Spleen (tissue), 11 donors: ENCODE results near the gene MSI2. TPM values are rescaled to one million over a fixed set of nuclear protein-coding genes. Genes with fewer than 3 reads are reported as not detected.

Experiments
- DNase-seq: peaks from one replicate; pipeline ENCODE4 v3.0.0-alpha.2; 2020
- H3K27ac ChIP-seq, 8 donors: fragments of 200-600 bp; sonication (generic) in 7 of 8; 1 replicate in 4 of 8; 2 replicates in 4 of 8; pipeline versions ENCODE4 v1.5.0 to v1.8.0; 2016 to 2021; ENCODE audit warnings: inconsistent platforms in 4 of 8, mild to moderate bottlenecking in 4 of 8, moderate library complexity in 1 of 8
- H3K27me3 ChIP-seq, 7 donors: fragments of 200-600 bp; sonication (generic) in 6 of 7; replicated peaks in 1 of 7; 1 replicate in 4 of 7; 2 replicates in 3 of 7; pipeline versions ENCODE4 v1.5.0 to v1.8.0; 2016 to 2021; ENCODE audit warnings: inconsistent platforms in 3 of 7, mild to moderate bottlenecking in 1 of 7
- H3K36me3 ChIP-seq, 6 donors: fragments of 200-600 bp; sonication (generic) in 5 of 6; 1 replicate in 4 of 6; 2 replicates in 2 of 6; pipeline versions ENCODE4 v1.5.0 to v1.8.0; 2016 to 2021; ENCODE audit warnings: inconsistent platforms in 2 of 6
- H3K4me1 ChIP-seq, 6 donors: fragments of 200-600 bp; sonication (generic) in 5 of 6; 1 replicate in 3 of 6; 2 replicates in 3 of 6; pipeline versions ENCODE4 v1.5.0 to v1.8.0; 2016 to 2021; ENCODE audit warnings: inconsistent platforms in 3 of 6
- H3K4me3 ChIP-seq, 8 donors: fragments of 200-600 bp; sonication (generic) in 7 of 8; 1 replicate in 4 of 8; 2 replicates in 4 of 8; pipeline versions ENCODE4 v1.5.0 to v1.8.0; 2016 to 2021; ENCODE audit warnings: inconsistent platforms in 4 of 8, mild to moderate bottlenecking in 4 of 8, moderate library complexity in 2 of 8
- H3K9me3 ChIP-seq, 8 donors: fragments of 200-600 bp; sonication (generic) in 7 of 8; 1 replicate in 4 of 8; 2 replicates in 4 of 8; pipeline versions ENCODE4 v1.5.0 to v1.8.0; 2016 to 2021; ENCODE audit warnings: inconsistent platforms in 4 of 8
- POLR2A ChIP-seq, 3 donors: fragments of 450-650 bp; IDR thresholded peaks; one replicate each; pipeline ENCODE4 v1.5.1; 2017; ENCODE audit warnings: antibody characterized with exemption in 3 of 3, mild to moderate bottlenecking in 1 of 3
- POLR2AphosphoS5 ChIP-seq, 3 donors: sonication (generic); formaldehyde crosslinking; IDR thresholded peaks; one replicate each; pipeline ENCODE4 v1.5.1; 2017; ENCODE audit warnings: antibody characterized with exemption in 3 of 3
- whole genome bisulfite sequencing, 5 donors: extraction: QIAGEN DNeasy Blood & Tissue Kit in 3 of 5; methylation state at CpG; one replicate each; pipeline versions ENCODE4 v1.1.5 to v1.1.7; 2013 to 2018; 5-methylcytosine and 5-hydroxymethylcytosine counted together
- intact Hi-C: fragments of 100-400 bp; cut with DNase I; formaldehyde crosslinking; loops from one replicate; pipeline ENCODE4 v1.15.0; 2023; ENCODE audit warnings: low total_unique reads
- polyA plus RNA-seq, 3 donors: library from polyadenylated mRNA; stranded (reverse); fragments of 200-250 nt; gene quantifications; one replicate each; pipeline ENCODE4 v1.2.1, GENCODE V29; 2013
- total RNA-seq, 7 donors: library from RNA; depleted of rRNA in 3 of 7; stranded (reverse); fragments of >200 nt in 3 of 7; fragmentation: NEBNext Ultra II Directional in 4 of 7; extraction: Animal tissue kit (Norgen Biotek cat#: 25700) in 4 of 7; gene quantifications; one replicate each; pipeline versions ENCODE4 v1.1.0 to v1.2.1, GENCODE V29; 2016 to 2021
- TF ChIP-seq, protein P1 (sequence below), 11 experiments: fragments of 200-600 bp in 7 of 11; fragments of 450-650 bp in 4 of 11; sonication (generic) in 4 of 11; IDR thresholded peaks in 8 of 11; conservative IDR thresholded peaks in 3 of 11; 1 replicate in 7 of 11; 2 replicates in 4 of 11; pipeline versions ENCODE4 v1.4.0 to v1.8.0; 2016 to 2021; ENCODE audit warnings: antibody characterized with exemption in 11 of 11, inconsistent platforms in 4 of 11, mild to moderate bottlenecking in 1 of 11
- donor health status: healthy with polysubstance abuse.
- donor health status: DM: no; HTN: no; CAD: no; lungs with moderate emphysema.
- donor health status: DM: no; HTN: no; CAD: no.
- donor health status: Bipolar disorder and iron deficiency.
- donor health status: healthy.
- donor health status: DM: no; HTN: no; CAD: no.
- donor health status: DM: yes; HTN: yes; CAD: no.

Gene MSI2
- total and polyA plus RNA-seq, 10 donors, result 9.8 to 131 (median 64.7) TPM

DNA sequence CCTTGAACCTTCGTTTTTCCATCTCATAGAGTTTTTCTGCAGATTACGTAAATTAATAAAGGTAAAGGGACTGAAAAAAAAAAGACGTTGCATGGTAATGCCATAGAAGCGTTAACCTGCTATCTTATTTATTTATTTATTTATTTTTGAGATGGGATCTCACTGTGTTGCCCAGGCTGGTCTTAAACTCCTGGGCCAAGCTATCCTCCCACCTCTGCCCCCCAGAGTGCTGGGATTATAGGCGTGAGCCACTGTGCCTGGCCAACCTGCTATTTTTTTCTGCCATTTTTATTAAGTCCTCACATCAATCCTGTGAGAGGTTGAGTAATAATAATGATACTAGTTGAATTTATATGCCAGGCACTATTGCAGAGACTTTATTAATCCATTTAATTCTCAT lies 7.9 kb downstream of the MSI2 start:
- H3K27ac ChIP-seq, result no peak overlapping the region
- DNase-seq, result no peak
- no peaks in the 10 kb centered on the region for H3K27me3 ChIP-seq
- peaks cover 0 to 91% (median 39%) of the 10 kb centered on the region in 6 donors for H3K36me3 ChIP-seq
- H3K4me1 ChIP-seq, result peaks cover 2 to 53% (median 32%) of the 10 kb centered on the region in 6 donors
- intact Hi-C loops, result no loop called here
- WGBS, 5 donors, result 86 to 95% (median 94%) methylated on average over 5 of the region's 5 CpGs
- H3K9me3 ChIP-seq, result no peaks in the 10 kb centered on the region
- no peak for TF ChIP-seq POLR2A (IDR thresholded peaks at IDR 0.05)
- no peak for TF ChIP-seq POLR2AphosphoS5 (IDR thresholded peaks at IDR 0.05)
- TF ChIP-seq, protein P1, sequence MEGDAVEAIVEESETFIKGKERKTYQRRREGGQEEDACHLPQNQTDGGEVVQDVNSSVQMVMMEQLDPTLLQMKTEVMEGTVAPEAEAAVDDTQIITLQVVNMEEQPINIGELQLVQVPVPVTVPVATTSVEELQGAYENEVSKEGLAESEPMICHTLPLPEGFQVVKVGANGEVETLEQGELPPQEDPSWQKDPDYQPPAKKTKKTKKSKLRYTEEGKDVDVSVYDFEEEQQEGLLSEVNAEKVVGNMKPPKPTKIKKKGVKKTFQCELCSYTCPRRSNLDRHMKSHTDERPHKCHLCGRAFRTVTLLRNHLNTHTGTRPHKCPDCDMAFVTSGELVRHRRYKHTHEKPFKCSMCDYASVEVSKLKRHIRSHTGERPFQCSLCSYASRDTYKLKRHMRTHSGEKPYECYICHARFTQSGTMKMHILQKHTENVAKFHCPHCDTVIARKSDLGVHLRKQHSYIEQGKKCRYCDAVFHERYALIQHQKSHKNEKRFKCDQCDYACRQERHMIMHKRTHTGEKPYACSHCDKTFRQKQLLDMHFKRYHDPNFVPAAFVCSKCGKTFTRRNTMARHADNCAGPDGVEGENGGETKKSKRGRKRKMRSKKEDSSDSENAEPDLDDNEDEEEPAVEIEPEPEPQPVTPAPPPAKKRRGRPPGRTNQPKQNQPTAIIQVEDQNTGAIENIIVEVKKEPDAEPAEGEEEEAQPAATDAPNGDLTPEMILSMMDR (IDR thresholded peaks at IDR 0.05 in 8 of 11, conservative IDR thresholded peaks at IDR 0.05 in 3 of 11), result no peak
- H3K4me3 ChIP-seq, result no peak overlapping the region

GRCh38 chr17:57264776-57265175 lies 8.5 kb downstream of the MSI2 start:
- 87 to 92% (median 90%) methylated on average over 7 of the region's 7 CpGs for WGBS, 5 donors
- intact Hi-C loops, result no loop called here
- DNase-seq, result no peak
- Histone ChIP-seq H3K4me3 (no peak overlapping the region), H3K4me1 (peaks cover 0 to 47% (median 27%) of the 10 kb centered on the region in 6 donors), H3K27ac (no peak overlapping the region), H3K27me3 (no peaks in the 10 kb centered on the region), H3K36me3 (peaks cover 0 to 96% (median 39%) of the 10 kb centered on the region in 6 donors), H3K9me3 (no peaks in the 10 kb centered on the region)
- TF ChIP-seq POLR2AphosphoS5 (IDR thresholded peaks at IDR 0.05), result no peak
- no peak for TF ChIP-seq POLR2A (IDR thresholded peaks at IDR 0.05)
- TF ChIP-seq, protein P1 (IDR thresholded peaks at IDR 0.05 in 8 of 11, conservative IDR thresholded peaks at IDR 0.05 in 3 of 11), result no peak

- H3K4me1 ChIP-seq, result peaks cover 0 to 39% (median 14%) of the 10 kb centered on the region in 6 donors
- H3K36me3 ChIP-seq, result peaks cover 0 to 96% (median 39%) of the 10 kb centered on the region in 6 donors
- TF ChIP-seq POLR2AphosphoS5 (IDR thresholded peaks at IDR 0.05) (no peak), POLR2A (IDR thresholded peaks at IDR 0.05) (no peak)
- TF ChIP-seq, protein P1 (IDR thresholded peaks at IDR 0.05 in 8 of 11, conservative IDR thresholded peaks at IDR 0.05 in 3 of 11), result no peak
- intact Hi-C loops, result no loop called here
- H3K4me3 ChIP-seq, result no peak overlapping the region
- no peak for DNase-seq
- 82 to 88% (median 85%) methylated on average over 14 of the region's 14 CpGs for WGBS, 5 donors
- H3K27ac ChIP-seq, result no peak overlapping the region
- no peaks in the 10 kb centered on the region for H3K9me3 ChIP-seq
- no peaks in the 10 kb centered on the region for H3K27me3 ChIP-seq
These were observed 10.6 kb downstream of the MSI2 start for GRCh38 chr17:57266902-57267311.

DNA sequence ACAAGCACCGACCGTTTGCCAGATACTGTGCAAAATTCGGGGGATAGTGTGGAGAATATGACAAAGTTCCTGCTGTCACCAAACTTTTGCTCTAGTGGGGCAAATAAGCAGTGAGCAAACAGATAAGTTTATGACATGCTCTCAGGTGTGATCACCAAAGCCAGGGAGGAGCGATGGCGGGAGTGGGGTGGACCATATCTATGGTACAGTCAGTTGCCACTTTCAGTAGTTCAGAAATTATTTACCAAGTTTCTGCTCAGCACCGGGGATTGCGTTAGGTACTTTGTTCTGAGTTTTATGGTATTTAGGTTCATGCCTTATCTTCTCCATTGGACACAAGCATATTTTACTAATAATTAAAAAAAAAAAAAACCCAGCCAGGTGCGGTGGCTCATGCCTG lies 11.9 kb downstream of the MSI2 start:
- Histone ChIP-seq H3K9me3 (no peaks in the 10 kb centered on the region), H3K4me1 (peaks cover 0 to 26% (median 8%) of the 10 kb centered on the region in 6 donors), H3K27ac (no peak overlapping the region), H3K27me3 (no peaks in the 10 kb centered on the region), H3K36me3 (peaks cover 0 to 95% (median 33%) of the 10 kb centered on the region in 6 donors), H3K4me3 (no peak overlapping the region)
- no peak for DNase-seq
- TF ChIP-seq POLR2AphosphoS5 (IDR thresholded peaks at IDR 0.05) (no peak), POLR2A (IDR thresholded peaks at IDR 0.05) (no peak)
- TF ChIP-seq, protein P1 (IDR thresholded peaks at IDR 0.05 in 8 of 11, conservative IDR thresholded peaks at IDR 0.05 in 3 of 11), result no peak
- 92 to 98% (median 95%) methylated on average over 8 of the region's 8 CpGs for WGBS, 5 donors
- intact Hi-C loops, result no loop called here
